CD14-positive monocyte (primary cell): Measurements from ENCODE around the gene FLT1. TPM values are rescaled to one million over a fixed set of nuclear protein-coding genes. Genes with fewer than 3 reads are reported as not detected.

ENCODE experiments used
- DNase-seq, 3 donors: peaks; one replicate each; pipeline ENCODE4 v3.0.0-alpha.2; 2011 to 2022
- H2AFZ ChIP-seq: 2 replicates; pipeline ENCODE4 v1.6.0; 2012; ENCODE audit warnings: mild to moderate bottlenecking, low read depth, low read length, inconsistent platforms; ENCODE audit not compliant: insufficient read depth, poor library complexity, severe bottlenecking
- H3K27ac ChIP-seq, 2 donors: 1 replicate in 1 of 2; 2 replicates in 1 of 2; pipeline ENCODE4 v1.5.1; 2012 to 2013; ENCODE audit warnings: low read length in 2 of 2, control low read depth in 1 of 2, inconsistent platforms in 1 of 2, low read depth in 1 of 2, mild to moderate bottlenecking in 1 of 2
- H3K27me3 ChIP-seq, 2 donors: one replicate each; pipeline versions ENCODE4 v1.6.0 to v1.6.1; 2011 to 2013; ENCODE audit warnings: low read length in 2 of 2; ENCODE audit not compliant: control insufficient read depth in 2 of 2, insufficient read depth in 2 of 2
- H3K36me3 ChIP-seq, 2 donors: replicated peaks in 1 of 2; 1 replicate in 1 of 2; 2 replicates in 1 of 2; pipeline versions ENCODE4 v1.5.1 to v1.6.1; 2012 to 2013; ENCODE audit warnings: low read length in 2 of 2, control low read depth in 1 of 2, inconsistent platforms in 1 of 2, mild to moderate bottlenecking in 1 of 2; ENCODE audit not compliant: insufficient read depth in 2 of 2, control insufficient read depth in 1 of 2
- H3K4me1 ChIP-seq, 2 donors: 1 replicate in 1 of 2; 2 replicates in 1 of 2; pipeline versions ENCODE4 v1.5.1 to v1.6.1; 2012 to 2013; ENCODE audit warnings: low read length in 2 of 2, control low read depth in 1 of 2, inconsistent platforms in 1 of 2, mild to moderate bottlenecking in 1 of 2, moderate library complexity in 1 of 2; ENCODE audit not compliant: insufficient read depth in 2 of 2, control insufficient read depth in 1 of 2
- H3K4me2 ChIP-seq: replicated peaks from 2 replicates; pipeline ENCODE3; 2012; ENCODE audit warnings: low read length, moderate library complexity, mild to moderate bottlenecking; ENCODE audit not compliant: poor library complexity, severe bottlenecking; ENCODE audit errors: extremely low read depth
- H3K4me3 ChIP-seq, 3 experiments: fragments of 200-600 bp in 1 of 3; sonication (generic) in 1 of 3; replicated peaks in 1 of 3; 1 replicate in 2 of 3; 2 replicates in 1 of 3; pipeline ENCODE4 v1.5.1; 2011 to 2013; ENCODE audit warnings: low read length in 3 of 3, mild to moderate bottlenecking in 3 of 3, control low read depth in 2 of 3, low read depth in 2 of 3, inconsistent platforms in 1 of 3, moderate library complexity in 1 of 3
- H3K79me2 ChIP-seq: 2 replicates; pipeline ENCODE4 v1.6.0; 2012; ENCODE audit warnings: mild to moderate bottlenecking, control low read depth, inconsistent platforms, low read length, moderate library complexity; ENCODE audit not compliant: insufficient read depth
- H3K9ac ChIP-seq: 2 replicates; pipeline ENCODE4 v1.6.0; 2017; ENCODE audit warnings: low read length, mild to moderate bottlenecking; ENCODE audit not compliant: insufficient read depth, poor library complexity, severe bottlenecking
- H3K9me3 ChIP-seq, 2 donors: replicated peaks in 1 of 2; 1 replicate in 1 of 2; 2 replicates in 1 of 2; pipeline versions ENCODE4 v1.5.1 to v1.6.1; 2012 to 2013; ENCODE audit warnings: low read length in 2 of 2, control low read depth in 1 of 2; ENCODE audit not compliant: control insufficient read depth in 1 of 2, insufficient read depth in 1 of 2
- H4K20me1 ChIP-seq: 2 replicates; pipeline ENCODE4 v1.6.0; 2012; ENCODE audit warnings: mild to moderate bottlenecking, low read length, control low read depth, moderate library complexity; ENCODE audit not compliant: insufficient read depth
- H3K27ac Mint-ChIP-seq, 7 donors: one replicate each; pipeline ENCODE4 v1.8.0; 2020; ENCODE audit warnings: mild to moderate bottlenecking in 7 of 7, mixed read lengths in 7 of 7, moderate library complexity in 6 of 7, inconsistent platforms in 2 of 7
- H3K27me3 Mint-ChIP-seq, 3 donors: one replicate each; pipeline ENCODE4 v1.8.0; 2021 to 2022; ENCODE audit warnings: low read depth in 3 of 3, mild to moderate bottlenecking in 3 of 3, mixed read lengths in 3 of 3, moderate library complexity in 3 of 3, inconsistent platforms in 1 of 3
- H3K36me3 Mint-ChIP-seq, 2 donors: one replicate each; pipeline ENCODE4 v1.8.0; 2020; ENCODE audit warnings: mixed read lengths in 2 of 2, inconsistent platforms in 1 of 2, mild to moderate bottlenecking in 1 of 2
- H3K4me1 Mint-ChIP-seq: one replicate; pipeline ENCODE4 v1.8.0; 2020; ENCODE audit warnings: mild to moderate bottlenecking, mixed read lengths
- H3K4me3 Mint-ChIP-seq, 2 donors: one replicate each; pipeline ENCODE4 v1.8.0; 2020; ENCODE audit warnings: mild to moderate bottlenecking in 2 of 2, mixed read lengths in 2 of 2, moderate library complexity in 1 of 2
- H3K9me3 Mint-ChIP-seq, 7 donors: one replicate each; pipeline ENCODE4 v1.8.0; 2020 to 2022; ENCODE audit warnings: mixed read lengths in 7 of 7, mild to moderate bottlenecking in 6 of 7, moderate library complexity in 6 of 7, inconsistent platforms in 2 of 7
- WGBS: methylation state at CpG from one replicate; pipeline ENCODE4 v1.1.5; 2013; ENCODE audit warnings: missing lambda C conversion rate; ENCODE audit not compliant: insufficient coverage; 5-methylcytosine and 5-hydroxymethylcytosine counted together
- intact Hi-C, 2 donors: fragments of 100-400 bp; cut with micrococcal nuclease; formaldehyde crosslinking; loops; one replicate each; pipeline versions ENCODE4 v1.15.0 to v1.15.1; 2023
- polyA plus RNA-seq, 3 donors: library from polyadenylated mRNA; depleted of rRNA in 1 of 3; unstranded in 2 of 3; stranded (reverse) in 1 of 3; fragments of 300-500 nt in 2 of 3; fragments of >200 nt in 1 of 3; fragmentation: Illumina TruSeq in 2 of 3; gene quantifications; 1 replicate in 2 of 3; 2 replicates in 1 of 3; pipeline ENCODE4 v1.2.3, GENCODE V29; 2012 to 2021
- TF ChIP-seq, protein P1 (sequence below): fragments of 200-600 bp; IDR thresholded peaks from one replicate; pipeline ENCODE4 v1.8.0; 2022; ENCODE audit warnings: antibody characterized with exemption, mild to moderate bottlenecking

FLT1 gene
- polyA plus RNA-seq, 3 donors, result 0.28 TPM; not detected in 2

GRCh38 chr13:28299916-28300315, 195.0 kb downstream of the FLT1 start:
- H3K27ac ChIP-seq, result no peak overlapping the region
- H3K27me3 ChIP-seq, result no peaks in the 10 kb centered on the region
- intact Hi-C loops, result no loop called here
- peaks cover 2% of the 10 kb centered on the region for H3K4me1 Mint-ChIP-seq
- DNase-seq, result no peak
- no peak overlapping the region for H3K4me3 ChIP-seq
- no peak overlapping the region for H3K4me2 ChIP-seq
- no peak overlapping the region for H3K4me3 Mint-ChIP-seq
- peaks cover 5% of the 10 kb centered on the region for H4K20me1 ChIP-seq
- peaks cover 12 to 19% of the 10 kb centered on the region in 2 donors for H3K36me3 Mint-ChIP-seq
- TF ChIP-seq, protein P1, sequence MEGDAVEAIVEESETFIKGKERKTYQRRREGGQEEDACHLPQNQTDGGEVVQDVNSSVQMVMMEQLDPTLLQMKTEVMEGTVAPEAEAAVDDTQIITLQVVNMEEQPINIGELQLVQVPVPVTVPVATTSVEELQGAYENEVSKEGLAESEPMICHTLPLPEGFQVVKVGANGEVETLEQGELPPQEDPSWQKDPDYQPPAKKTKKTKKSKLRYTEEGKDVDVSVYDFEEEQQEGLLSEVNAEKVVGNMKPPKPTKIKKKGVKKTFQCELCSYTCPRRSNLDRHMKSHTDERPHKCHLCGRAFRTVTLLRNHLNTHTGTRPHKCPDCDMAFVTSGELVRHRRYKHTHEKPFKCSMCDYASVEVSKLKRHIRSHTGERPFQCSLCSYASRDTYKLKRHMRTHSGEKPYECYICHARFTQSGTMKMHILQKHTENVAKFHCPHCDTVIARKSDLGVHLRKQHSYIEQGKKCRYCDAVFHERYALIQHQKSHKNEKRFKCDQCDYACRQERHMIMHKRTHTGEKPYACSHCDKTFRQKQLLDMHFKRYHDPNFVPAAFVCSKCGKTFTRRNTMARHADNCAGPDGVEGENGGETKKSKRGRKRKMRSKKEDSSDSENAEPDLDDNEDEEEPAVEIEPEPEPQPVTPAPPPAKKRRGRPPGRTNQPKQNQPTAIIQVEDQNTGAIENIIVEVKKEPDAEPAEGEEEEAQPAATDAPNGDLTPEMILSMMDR, result no peak
- no peak overlapping the region for H3K27ac Mint-ChIP-seq
- H3K9me3 Mint-ChIP-seq, result peaks cover 0 to 4% (median 0%) of the 10 kb centered on the region in 7 donors
- no peak overlapping the region for H2AFZ ChIP-seq
- no CpG with 5 or more reads among the region's 2 CpGs for WGBS
- H3K9ac ChIP-seq, result no peak overlapping the region
- peaks cover 4 to 11% of the 10 kb centered on the region in 2 donors for H3K36me3 ChIP-seq
- no peaks in the 10 kb centered on the region for H3K9me3 ChIP-seq
- no peaks in the 10 kb centered on the region for H3K79me2 ChIP-seq
- H3K27me3 Mint-ChIP-seq, result peaks cover 1 to 10% (median 4%) of the 10 kb centered on the region in 3 donors
- H3K4me1 ChIP-seq, result no peaks in the 10 kb centered on the region

DNA sequence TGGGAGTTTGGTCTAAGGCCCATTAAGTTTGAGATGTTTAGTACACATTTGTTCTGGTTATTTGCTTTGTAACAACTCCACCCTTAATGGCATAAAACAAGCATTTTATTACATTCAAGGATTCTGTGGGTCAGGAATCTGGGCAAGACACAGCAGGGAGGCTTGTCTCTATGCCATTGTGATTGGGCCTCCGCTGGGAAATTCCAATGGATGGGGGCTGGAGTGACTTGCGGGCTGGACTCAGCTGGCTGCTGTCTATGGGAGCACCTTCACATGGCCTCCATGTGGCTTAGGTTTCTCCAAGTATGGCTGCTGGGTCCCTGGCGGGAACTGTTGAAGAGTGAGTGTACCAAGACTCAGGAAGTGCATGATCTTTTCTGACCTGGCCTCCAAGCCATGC, 197.6 kb downstream of the FLT1 start:
- no peak overlapping the region for H3K4me2 ChIP-seq
- no peak overlapping the region for H3K27ac ChIP-seq
- DNase-seq, result no peak
- Mint-ChIP-seq H3K4me1 (peaks cover 2% of the 10 kb centered on the region), H3K36me3 (peaks cover 31 to 40% of the 10 kb centered on the region in 2 donors), H3K27me3 (peaks cover 1 to 7% (median 4%) of the 10 kb centered on the region in 3 donors), H3K4me3 (no peak overlapping the region), H3K27ac (no peak overlapping the region), H3K9me3 (peaks cover 0 to 4% (median 0%) of the 10 kb centered on the region in 7 donors)
- H3K9me3 ChIP-seq, result no peaks in the 10 kb centered on the region
- H3K79me2 ChIP-seq, result no peaks in the 10 kb centered on the region
- no peak overlapping the region for H2AFZ ChIP-seq
- no peak overlapping the region for H3K9ac ChIP-seq
- TF ChIP-seq, protein P1, result no peak
- H3K4me3 ChIP-seq, result no peak overlapping the region
- intact Hi-C loops, result no loop called here
- no peaks in the 10 kb centered on the region for H3K4me1 ChIP-seq
- whole genome bisulfite sequencing, result 100% methylated on average over 2 of the region's 3 CpGs
- peaks cover 10% of the 10 kb centered on the region for H4K20me1 ChIP-seq
- H3K36me3 ChIP-seq, result peaks cover 29 to 37% of the 10 kb centered on the region in 2 donors
- no peaks in the 10 kb centered on the region for H3K27me3 ChIP-seq
